Gastrocnemius medialis (tissue), 4 donors: ENCODE measurements around the gene ANKRD24.

ENCODE experiments used
- CTCF ChIP-seq, 5 experiments: fragments of 450-650 bp in 3 of 5; fragments of 200-600 bp in 2 of 5; sonication (generic) in 2 of 5; IDR thresholded peaks in 4 of 5; conservative IDR thresholded peaks in 1 of 5; 1 replicate in 4 of 5; 2 replicates in 1 of 5; pipeline ENCODE4 v1.5.1; 2016 to 2019; ENCODE audit warnings: antibody characterized with exemption in 5 of 5, mild to moderate bottlenecking in 3 of 5, moderate library complexity in 3 of 5
- POLR2A ChIP-seq, 2 donors: fragments of 450-650 bp; IDR thresholded peaks; one replicate each; pipeline ENCODE4 v1.6.1; 2017; ENCODE audit warnings: antibody characterized with exemption in 2 of 2, mild to moderate bottlenecking in 2 of 2, moderate library complexity in 2 of 2

GRCh38 chr19:4200940-4201542 lies 18.6 kb downstream of the ANKRD24 start:
- TF ChIP-seq POLR2A (IDR thresholded peaks at IDR 0.05) (no peak), CTCF (IDR thresholded peaks at IDR 0.05 in 4 of 5, conservative IDR thresholded peaks at IDR 0.05 in 1 of 5) (no peak)
